Muscle of back (tissue), 11 donors: ENCODE results near the gene RHEX. TPM values are rescaled to one million over a fixed set of nuclear protein-coding genes. Genes with fewer than 3 reads are reported as not detected.
"Not testable (repeated sequence)": the region's sequence is repeated elsewhere in the genome, so short reads cannot be mapped to it uniquely, and the experiment has no call there.

Source experiments
- DNase-seq, 3 donors: peaks; one replicate each; pipeline versions ENCODE4 v3.0.0 to v3.0.0-alpha.2; 2013
- polyA plus RNA-seq, 10 donors: library from polyadenylated mRNA; unstranded; fragments of 120-200 nt; gene quantifications; one replicate each; pipeline ENCODE4 v1.2.1, GENCODE V29; 2013; ENCODE audit not compliant: insufficient read length in 10 of 10

Gene RHEX
- polyA plus RNA-seq, 10 donors, result 0.22 to 1.3 (median 0.75) TPM

GRCh38 chr1:206029484-206029883, 23.5 kb upstream of the RHEX start:
- peak in 1 of 3 donors; percentile 52 for DNase-seq

GRCh38 chr1:206030191-206030590, 22.8 kb upstream of the RHEX start:
- no peak for DNase-seq

DNA sequence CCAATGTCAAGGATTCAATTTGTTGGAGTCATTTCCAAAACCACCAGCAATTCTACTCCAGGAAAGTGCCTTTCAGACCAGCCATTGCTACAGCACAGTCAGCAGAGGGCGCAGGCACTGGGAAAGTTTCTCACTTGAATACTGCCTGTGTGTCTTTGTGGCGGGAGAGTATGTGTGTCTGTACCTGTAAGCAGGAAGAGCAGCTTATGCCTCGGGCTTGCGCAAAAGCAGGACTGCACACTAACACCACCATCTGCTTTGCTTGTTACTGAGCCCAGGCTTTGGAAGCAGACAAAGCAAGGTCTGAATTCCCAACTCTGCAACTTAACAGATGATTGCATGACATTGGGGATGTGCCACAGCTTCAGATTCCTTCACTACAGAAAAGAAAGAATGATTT, 22.3 kb upstream of the RHEX start:
- DNase-seq, result peak; percentile 41 to 85 (median 69)

GRCh38 chr1:206032380-206033140, 20.4 kb upstream of the RHEX start:
- no peak for DNase-seq

- no peak for DNase-seq
Measured at GRCh38 chr1:206035027-206035426, 17.9 kb upstream of the RHEX start.

DNA sequence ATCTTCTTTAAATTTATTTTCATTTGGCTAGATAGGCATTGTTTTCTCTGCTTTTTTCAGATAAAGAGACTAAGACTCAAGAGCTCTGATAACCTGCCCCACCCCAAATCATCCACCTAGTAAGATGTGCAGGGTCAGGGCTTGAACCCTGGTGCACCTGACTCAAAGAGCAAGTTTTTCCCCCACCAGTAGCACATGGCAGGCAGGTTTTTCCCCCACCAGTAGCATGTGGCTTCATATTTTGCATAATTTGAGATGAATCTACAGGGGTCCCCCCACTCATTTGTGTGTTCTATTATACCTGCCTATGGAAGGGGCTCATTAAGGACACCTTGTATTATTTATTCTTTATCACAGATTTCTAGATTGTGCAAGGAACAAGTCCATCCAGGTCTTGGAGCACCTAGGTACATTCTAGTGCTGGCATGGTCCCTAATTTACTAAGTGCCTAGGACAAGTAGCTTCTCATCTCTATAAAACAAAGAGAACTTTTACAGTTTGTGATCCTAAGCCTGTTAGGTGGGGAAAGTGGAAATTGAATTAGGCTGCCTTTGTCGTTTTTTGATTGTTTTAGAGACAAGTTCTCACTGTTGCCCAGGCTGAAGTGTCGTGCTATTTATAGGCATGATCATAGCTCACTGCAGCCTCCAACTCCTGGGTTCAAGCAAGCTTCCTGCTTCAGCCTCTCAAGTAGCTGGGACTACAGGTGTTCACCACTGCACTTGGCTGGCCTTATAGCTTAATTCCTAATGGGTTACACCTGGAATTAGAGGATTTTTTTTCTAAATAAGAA, 16.1 kb upstream of the RHEX start:
- DNase-seq, result no peak

DNA sequence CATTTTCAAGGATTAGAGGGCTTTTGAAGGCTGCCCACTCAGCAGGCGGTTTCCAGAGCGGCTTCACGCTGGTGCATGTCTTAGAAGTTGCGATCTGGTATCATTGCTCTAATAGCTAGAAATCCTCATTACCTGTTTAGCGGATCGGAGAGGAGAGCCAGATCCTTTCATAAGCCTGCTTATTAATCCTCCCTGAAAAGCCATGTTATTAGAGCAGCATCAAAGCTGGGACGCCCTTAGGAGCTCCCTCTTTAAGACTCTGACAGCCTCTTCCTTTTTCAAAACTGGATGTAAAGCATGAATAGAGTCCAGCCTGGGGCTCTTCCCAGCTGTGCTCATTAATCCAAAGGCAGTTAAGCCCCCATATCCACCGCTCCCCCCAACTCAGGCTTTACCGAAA, 15.4 kb upstream of the RHEX start:
- DNase-seq, result no peak

GRCh38 chr1:206039046-206039973, 13.7 kb upstream of the RHEX start:
- no peak for DNase-seq

DNA sequence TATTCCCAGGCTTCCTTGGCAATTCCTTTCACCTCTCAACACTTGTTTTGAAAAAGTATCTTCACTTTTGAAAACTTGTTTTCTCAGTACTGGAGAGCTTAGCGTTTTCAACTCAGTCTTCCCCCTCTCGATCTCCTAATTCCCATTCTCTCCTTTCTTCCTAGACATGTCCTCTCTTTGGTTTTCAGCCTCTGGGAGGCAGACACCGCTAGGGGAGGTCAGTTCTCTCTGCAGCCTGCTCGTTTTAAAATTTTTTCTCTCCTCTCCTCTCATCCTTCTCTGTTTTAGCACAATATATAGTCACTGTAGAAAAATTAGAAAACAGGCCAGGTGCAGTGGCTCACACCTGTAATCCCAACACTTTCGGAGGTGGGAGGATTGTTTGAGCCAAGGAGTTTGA, 12.6 kb upstream of the RHEX start:
- no peak for DNase-seq

- no peak for DNase-seq
Measured at GRCh38 chr1:206041640-206042039, 11.3 kb upstream of the RHEX start.

- no peak for DNase-seq
Measured at GRCh38 chr1:206047271-206047670, 5.7 kb upstream of the RHEX start.

- DNase-seq, result no peak
Measured at GRCh38 chr1:206048582-206048981, 4.4 kb upstream of the RHEX start.

- no peak for DNase-seq
Measured at GRCh38 chr1:206049293-206049692, 3.7 kb upstream of the RHEX start.

DNA sequence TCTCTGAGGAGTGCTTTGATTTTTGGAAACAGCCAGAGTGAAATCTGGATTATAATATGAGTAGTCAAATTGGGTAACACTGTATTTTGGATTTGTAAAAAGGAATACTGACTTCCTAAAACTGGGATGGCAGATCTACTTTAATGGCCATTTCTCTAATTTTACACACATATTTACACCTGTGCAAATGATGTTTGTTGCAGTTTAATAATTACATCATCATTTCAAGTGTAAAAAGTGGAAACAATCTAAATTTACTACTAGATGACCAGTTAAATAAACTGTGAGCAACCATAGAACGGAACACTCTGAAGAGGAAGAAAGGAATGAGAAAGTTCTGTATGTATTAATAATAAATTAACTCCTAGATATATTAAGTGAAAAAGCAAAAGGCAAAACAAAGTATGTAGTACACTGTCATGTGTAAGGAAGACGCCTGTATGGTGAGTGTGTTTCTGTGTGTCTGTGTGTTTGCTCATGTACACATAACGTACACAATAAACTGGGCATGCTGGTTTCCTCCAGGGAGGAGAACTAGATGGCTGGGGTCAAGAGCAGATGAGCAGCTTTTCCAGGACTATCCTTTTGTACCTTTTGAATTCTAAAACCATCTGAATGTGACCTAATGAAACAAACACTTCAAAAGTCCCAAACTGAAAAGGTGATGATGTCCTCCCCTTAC, 2.9 kb upstream of the RHEX start:
- DNase-seq, result no peak

GRCh38 chr1:206050655-206051235, 2.2 kb upstream of the RHEX start:
- no peak for DNase-seq

DNA sequence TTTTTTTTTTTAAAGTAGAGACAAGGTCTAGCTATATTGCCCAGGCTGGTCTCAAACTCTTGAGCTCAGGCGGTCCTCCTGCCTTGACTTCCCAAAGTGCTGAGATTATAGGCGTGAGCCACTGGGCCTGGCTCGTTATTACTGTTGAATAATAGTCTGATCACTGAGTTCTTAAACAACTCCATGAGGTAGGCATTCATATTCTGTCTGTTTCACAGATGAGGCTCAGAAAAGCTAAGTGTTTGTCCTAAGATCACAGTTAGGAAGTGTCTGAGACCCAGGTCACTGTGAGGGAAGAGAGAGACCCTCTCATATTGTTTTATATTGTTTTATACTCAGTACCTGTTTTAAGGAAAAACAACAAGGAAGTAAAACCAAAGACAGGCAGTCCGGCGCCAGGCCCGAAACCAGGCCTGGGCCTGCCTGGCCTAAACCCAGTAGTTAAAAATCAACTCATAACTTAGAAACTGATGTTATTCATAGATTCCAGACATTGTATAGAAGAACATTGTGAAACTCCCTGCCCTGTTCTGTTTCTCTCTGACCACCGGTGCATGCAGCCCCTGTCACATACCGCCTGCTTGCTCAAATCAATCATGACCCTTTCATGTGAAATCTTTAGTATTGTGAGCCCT, 625 bp upstream of the RHEX start:
- DNase-seq, result not testable (repeated sequence)

- DNase-seq, result not testable (repeated sequence)
Measured at GRCh38 chr1:206053616-206054015, 643 bp downstream of the RHEX start.

GRCh38 chr1:206055069-206055625, 2.2 kb downstream of the RHEX start:
- not testable (repeated sequence) for DNase-seq

DNA sequence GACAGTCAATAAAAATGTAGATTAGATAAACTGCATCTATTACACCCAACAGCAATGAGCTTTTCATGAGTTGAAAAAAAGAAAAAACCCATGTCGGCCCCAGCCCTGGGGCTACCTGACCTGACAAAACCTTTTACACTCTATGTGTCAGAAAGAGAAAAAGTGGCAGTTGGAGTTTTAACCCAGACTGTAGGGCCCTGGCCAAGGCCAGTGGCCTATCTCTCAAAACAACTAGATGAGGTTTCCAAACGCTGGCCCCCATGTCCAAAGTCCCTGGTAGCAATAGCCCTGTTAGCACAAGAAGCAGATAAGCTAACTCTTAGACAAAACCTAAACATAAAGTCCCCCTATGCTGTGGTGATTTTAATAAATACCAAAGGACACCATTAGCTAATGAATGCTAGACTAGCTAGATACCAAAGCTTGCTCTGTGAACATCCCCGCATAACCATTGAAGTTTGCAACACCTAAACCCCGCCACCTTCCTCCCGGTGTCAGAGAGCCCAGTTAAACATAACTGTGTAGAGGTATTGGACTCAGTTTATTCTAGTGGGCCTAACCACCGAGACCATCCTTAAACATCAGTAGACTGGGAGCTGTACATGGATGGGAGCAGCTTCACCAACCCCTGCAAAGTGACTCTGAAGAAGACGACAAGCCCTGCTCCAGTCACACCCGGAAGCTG, 2.8 kb downstream of the RHEX start:
- DNase-seq, result not testable (repeated sequence)
